Tibial nerve (tissue), 3 donors: ENCODE data around the gene QSOX2.

Source experiments
- CTCF ChIP-seq, 5 experiments: fragments of 200-600 bp in 3 of 5; fragments of 450-650 bp in 2 of 5; sonication (generic) in 3 of 5; IDR thresholded peaks; one replicate each; pipeline ENCODE4 v1.5.1; 2016 to 2019; ENCODE audit warnings: antibody characterized with exemption in 5 of 5, mild to moderate bottlenecking in 3 of 5, moderate library complexity in 2 of 5
- POLR2A ChIP-seq, 2 donors: fragments of 450-650 bp; IDR thresholded peaks; one replicate each; pipeline ENCODE4 v1.6.1; 2017; ENCODE audit warnings: antibody characterized with exemption in 2 of 2, mild to moderate bottlenecking in 2 of 2, moderate library complexity in 2 of 2

GRCh38 chr9:136243631-136244030 is 2.0 kb downstream of the QSOX2 start:
- TF ChIP-seq CTCF (IDR thresholded peaks at IDR 0.05) (no peak), POLR2A (IDR thresholded peaks at IDR 0.05) (no peak)
